NCI-H2196 treated with DMSO at 0.1 percent for 48 hours (cell line): ENCODE results near the gene MIER1.
A peak's percentile ranks its signal among the peaks of the same experiment; 100 is the strongest.

Source experiments
- DNase-seq: peaks from one replicate; lab custom pipeline; 2025; ENCODE audit not compliant: unreplicated experiment; lab: John Stamatoyannopoulos, UW

Gene MIER1

GRCh38 chr1:66996018-66996682 is 71.4 kb downstream of the MIER1 start:
- peak; percentile 51 for DNase-seq

- DNase-seq: no peak
Observed at GRCh38 chr1:66998972-66999371, 74.2 kb downstream of the MIER1 start.

GRCh38 chr1:66999640-67000400 is 75.0 kb downstream of the MIER1 start:
- no peak for DNase-seq

DNA sequence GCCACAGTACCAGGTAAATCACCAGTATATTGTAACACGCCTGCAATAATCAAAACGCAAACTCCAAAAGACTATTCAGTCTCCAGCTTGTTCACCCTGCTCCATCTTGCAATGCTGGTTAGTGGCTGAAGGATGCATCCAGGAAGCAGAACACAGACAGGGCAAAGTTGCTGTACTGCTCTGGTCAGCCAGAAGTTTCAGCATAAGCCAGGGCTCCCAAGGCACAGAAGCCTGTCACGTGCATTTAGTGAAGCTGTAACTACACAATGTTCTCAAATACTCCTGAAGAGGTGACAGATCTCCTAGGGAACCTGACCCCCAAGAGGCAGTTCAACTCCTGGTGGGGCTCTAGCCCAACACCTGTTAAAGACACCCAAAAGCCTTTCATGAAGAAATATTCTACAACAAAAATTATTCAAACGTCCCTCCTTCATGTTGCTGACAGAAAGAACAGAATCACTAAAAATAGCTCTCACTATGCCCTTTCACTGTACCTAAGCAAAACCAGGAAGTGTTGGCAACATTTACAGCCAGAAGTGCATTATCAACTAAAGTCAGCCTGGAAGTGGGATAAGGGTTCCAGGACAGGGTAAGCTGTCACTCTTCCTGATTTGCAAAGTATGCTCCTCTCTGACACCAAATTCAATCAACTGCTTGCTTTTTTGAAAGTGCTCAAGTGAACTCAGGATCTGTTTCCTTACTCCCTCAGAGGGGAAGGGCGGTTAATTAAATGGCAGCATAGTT is 77.1 kb downstream of the MIER1 start:
- no peak for DNase-seq

GRCh38 chr1:67004176-67004575 is 79.4 kb downstream of the MIER1 start:
- peak; percentile 93 for DNase-seq

- peak; percentile 83 for DNase-seq
Observed at GRCh38 chr1:67005068-67005467, 80.3 kb downstream of the MIER1 start.

GRCh38 chr1:67009792-67010191 is 85.0 kb downstream of the MIER1 start:
- DNase-seq: no peak

DNA sequence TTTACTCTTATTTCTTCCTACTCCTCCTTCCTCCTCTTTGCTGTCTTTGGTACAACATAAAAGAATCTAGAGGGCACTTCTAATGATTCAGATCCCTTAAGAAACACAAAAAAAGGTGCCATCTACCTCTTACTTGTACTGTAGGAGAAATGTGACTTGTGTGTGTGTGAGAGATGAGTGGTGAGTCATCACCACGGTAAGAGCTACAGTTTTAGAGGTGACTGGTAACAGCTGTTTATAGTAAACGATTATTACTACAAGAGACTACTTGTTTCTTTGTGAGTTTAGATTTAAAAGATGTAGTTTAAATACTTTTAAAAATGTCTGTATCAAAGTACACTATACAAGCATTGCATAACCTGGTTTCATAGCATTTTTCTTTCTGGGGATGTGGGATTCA is 88.8 kb downstream of the MIER1 start:
- no peak for DNase-seq

DNA sequence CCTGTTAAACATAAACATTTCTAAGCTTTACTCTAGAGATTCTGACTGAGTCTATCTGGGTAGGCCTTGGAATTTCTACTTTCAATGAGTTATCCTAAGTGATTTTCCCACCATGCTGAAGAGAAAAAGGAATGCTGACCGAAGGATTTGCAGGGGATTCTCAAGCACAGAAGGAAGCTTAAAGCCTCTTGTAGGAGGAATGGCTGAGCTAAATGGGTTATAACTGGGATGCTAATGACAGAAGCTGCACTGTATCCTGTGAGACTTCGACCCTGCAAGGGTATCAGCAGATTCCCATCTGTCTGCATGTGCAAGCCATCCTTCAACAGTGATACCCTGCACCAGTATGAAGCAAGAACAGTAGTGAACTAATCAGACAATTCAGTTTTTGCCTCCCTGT is 93.8 kb downstream of the MIER1 start:
- DNase-seq: no peak

DNA sequence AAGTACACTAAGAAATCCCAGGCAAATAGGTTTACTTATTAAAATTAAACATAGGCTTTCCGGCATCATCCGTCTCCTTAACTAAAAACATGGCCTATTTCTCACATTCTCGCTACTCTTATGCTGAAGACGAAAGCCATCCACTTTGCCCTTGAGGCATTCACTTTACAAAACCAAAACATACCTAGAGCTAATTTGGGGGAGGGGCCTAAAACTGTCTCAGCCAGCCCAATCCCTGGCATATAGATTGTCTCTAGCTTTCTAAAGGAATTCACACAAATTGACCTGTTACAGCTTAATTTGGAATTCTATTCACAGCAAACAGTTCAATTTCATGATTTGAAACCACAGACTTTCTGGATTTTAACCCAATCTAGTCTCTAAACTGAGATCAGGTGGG is 94.3 kb downstream of the MIER1 start:
- DNase-seq: no peak

GRCh38 chr1:67019600-67020136 is 94.9 kb downstream of the MIER1 start:
- no peak for DNase-seq

DNA sequence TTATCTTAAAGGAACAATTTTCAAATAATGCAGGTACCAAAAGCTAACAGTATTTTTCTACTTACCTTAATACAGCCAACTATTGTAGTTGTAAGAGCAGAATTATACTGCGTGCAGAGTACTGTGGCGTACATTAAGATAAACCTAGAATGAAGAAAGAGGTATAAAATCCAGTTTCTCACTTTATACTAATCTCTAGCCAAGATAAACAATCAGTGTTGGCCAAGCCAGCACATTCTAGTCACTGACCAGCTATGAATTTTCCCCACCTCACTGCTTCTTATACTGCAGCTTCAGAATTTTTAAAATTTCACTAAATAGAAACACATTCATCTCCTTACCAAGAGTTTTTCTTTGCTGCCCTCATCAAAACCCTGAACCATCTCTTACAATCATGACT is 95.5 kb downstream of the MIER1 start:
- no peak for DNase-seq

- no peak for DNase-seq
Observed at GRCh38 chr1:67020765-67021164, 96.0 kb downstream of the MIER1 start.

GRCh38 chr1:67029472-67029871 is 104.7 kb downstream of the MIER1 start:
- DNase-seq: no peak

DNA sequence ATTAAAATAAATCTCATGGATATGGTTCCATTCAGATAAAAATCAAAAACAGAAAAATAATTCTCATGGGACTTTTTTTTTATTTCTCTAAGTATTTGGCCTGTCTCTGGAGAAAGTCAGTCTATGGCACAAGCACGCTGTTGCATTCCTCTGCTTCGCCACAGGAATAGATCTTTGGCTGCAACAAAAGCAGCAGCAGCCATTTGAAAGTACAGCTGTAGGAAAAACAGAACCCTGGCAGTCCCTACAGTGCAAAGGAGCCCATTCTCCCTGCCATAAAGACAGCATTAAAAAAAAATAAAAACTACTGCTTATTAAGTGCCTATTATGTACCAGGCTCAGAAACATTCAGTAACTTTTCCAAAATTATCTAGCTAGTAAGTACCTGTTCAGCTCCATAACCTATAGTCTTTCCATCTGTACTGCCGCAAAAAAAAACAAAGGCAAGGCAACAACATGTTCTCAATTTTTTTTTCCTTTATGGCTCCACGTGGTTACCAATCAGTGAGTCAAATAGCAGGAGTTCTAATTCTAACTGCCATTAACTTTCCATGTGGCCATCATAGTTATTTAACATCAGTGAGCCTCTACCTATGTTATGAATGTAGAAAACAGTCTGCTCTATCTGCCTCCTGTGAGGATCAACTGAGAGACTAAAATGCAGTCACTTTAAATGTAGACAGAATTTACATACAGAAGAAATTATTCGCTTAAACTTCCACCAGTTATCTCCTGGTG is 106.5 kb downstream of the MIER1 start:
- DNase-seq: no peak

DNA sequence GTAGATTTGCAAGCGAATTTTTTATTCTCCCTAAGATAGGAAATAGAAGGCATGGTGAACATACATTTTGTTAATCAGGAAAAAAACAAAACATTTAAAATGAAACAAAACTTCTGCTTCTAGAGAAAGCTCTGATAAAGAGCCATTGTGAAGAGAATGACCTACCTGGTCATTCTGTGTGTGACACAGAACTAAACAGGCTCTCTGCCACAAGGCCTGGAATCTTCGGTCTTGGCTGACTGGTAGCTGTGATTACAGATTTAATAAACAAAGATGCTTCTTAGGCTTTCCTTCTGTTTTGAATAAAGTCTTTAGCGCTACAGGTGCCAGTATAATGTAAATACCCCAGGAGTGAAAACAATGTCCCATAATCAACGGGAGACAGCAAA is 107.1 kb downstream of the MIER1 start:
- no peak for DNase-seq
